Activated CD4-positive, alpha-beta T cell treated with anti-CD3 and anti-CD28 coated beads, Interleukin-2, amount 50 U/mL, for 16 hours (primary cell): ENCODE measurements around the gene ATP13A3.

ENCODE experiments used
- DNase-seq: peaks from one replicate; pipeline ENCODE4 v3.0.0-alpha.2; 2020

Gene ATP13A3

DNA sequence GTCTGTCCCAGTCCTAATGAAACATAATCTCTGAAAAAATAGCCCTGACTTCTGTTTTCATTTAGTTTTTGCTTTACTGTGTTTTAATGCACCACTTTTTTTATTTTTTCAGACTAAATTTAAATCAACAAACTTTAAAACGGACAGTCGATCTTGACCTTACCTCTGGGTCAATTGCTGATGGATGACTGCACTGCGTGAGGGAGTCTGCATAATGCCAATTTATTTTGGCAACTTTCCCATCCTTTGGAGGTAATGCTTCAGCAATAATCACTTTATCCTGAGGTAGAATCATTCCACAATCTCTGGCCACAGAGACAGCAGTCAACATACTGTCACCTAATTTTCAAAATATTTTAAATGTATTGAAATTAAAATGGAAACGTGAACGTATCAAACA is 55.2 kb downstream of the ATP13A3 start:
- no peak for DNase-seq

DNA sequence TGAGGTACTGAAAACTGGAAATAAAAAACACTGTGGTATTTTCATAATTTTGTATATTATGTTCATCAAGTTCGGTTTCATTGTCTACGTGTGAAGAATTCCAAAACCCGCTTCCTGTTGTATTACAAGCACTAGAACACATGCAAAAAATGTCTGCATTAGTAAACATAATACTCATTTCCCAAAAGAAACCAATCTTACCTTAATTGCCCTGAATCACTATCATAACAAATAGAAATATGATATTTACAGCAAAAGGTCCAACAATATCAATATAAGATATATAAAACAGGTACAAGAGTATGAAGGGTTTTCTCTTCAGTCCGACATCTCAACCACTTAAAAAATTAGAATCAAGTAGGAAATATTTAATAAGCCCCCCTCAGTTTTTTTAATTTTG is 61.4 kb downstream of the ATP13A3 start:
- DNase-seq = no peak

DNA sequence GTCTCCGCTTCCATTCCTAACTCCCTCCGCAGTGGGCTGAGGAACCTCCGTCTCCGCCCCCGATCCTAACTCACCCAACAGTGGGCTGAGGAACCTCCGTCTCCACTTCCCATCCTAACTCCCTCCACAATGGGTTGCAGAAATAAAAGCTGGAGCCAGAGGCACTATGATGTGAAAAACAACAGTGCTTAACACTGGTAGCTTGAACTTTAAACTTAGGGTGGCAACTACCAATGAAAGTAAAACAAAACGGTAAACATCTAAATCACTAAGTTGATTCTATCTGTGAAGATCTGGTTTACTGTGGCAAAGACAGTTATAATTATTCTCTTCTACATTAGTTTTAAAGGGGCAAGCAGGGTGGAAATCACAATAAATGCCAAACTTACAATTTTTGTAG is 61.8 kb downstream of the ATP13A3 start:
- no peak for DNase-seq

DNA sequence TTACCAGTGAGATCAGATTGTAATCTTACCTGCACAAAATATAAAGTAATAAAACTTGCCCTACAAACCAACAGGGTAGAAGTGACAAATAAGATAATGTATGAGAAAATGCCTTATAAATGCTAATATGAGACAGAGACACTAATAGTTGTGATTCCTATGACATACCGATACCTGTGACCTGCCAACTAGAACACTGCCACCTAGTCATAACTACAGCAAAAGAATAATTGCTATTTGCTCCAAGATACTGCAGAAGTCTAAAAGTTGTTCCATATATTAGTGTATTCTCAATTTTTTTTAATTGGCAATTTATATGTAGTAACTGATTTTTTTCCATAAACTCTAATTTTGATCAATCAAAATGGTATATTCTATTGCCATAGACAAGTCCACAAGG is 62.4 kb downstream of the ATP13A3 start:
- DNase-seq = no peak

DNA sequence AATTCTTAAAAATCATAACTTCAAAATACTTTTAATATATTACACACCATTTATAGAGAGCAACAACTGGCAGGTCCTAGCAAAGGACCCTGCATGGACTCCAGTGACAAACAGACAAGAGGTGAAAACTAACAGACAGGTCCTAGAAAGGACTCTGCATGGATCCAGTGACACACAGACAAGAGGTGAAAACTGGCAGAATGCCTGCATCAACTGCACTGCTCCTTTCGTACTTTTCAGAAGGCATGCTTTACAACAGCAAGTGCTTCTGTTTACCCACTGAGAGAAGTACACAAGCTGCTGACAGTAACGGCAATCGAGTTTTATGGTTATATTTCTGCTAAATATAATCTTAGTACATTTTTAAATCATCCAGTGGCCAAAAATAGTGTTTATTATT is 63.5 kb downstream of the ATP13A3 start:
- no peak for DNase-seq

DNA sequence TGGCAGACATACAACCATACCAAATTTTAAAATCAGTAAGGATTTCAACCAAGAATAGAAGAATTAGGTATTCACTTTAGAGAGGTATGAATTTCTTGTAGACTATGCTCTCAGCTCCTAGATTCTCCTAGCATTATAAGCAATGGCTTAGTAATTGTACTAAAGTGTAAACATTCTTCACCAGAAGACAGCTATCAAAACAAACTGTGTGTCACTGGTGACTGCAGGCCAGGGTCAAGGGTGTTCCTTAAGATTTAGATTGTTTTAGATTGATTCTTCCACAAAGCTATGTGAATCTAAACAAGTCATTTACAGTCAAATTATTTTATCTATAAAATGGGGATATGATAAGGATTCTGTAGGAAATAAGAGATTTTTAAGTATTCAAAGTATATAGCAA is 64.6 kb downstream of the ATP13A3 start:
- no peak for DNase-seq

DNA sequence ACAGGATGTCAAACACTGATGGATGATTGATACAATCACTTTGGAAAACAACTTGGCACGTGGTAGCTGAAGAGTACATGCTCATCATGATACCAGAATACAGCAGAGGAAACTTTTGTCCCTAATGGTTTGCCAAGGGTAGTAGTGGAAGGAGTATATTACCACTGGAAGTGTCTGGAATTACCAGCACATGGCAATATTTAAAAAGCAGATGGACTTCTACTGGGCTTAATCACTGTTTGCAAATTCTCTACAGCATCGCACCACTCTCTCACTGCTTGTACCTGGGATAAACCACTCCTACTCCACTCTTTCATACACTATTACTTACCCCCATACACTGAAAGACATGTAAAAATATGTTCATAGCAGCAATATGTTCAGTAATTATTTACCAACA is 68.1 kb downstream of the ATP13A3 start:
- no peak for DNase-seq

DNA sequence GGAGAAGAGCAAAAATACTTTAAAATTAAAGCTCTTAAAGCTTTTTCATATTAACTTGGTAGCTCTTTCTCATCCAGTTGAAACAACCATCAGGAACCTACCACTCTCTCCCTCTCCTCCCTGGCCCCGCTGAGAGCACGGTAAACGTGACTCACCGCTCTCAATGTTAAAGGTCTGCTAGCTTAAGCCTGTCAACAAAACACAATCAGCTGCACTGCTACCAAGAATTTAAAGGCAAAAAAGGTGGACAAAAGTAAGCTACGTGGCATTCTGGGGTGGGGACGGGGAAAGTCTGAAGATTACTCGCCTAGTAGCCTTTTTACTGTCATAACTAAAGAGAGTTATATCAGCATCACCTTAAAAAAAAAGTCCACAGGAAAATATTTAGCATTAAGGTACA is 79.4 kb downstream of the ATP13A3 start:
- DNase-seq = peak; percentile 61

DNA sequence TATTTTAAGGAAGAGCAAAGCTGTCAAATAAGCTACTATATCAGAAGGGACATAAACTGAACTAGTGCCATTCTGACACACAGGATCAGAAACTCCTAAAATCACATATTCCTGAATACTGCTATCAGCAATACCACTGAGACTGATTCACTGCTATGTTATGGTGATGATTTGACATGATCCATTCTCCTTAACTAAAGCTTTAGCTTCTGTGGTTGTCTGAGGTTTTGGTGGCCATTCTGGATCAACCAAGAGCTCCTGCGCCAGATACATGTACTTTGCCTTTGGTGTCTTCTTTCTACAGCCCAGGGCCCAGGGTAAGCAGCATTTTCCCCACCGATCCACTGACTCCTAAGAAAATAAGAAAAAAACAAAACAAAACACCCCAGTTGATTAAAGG is 81.0 kb downstream of the ATP13A3 start:
- no peak for DNase-seq

DNA sequence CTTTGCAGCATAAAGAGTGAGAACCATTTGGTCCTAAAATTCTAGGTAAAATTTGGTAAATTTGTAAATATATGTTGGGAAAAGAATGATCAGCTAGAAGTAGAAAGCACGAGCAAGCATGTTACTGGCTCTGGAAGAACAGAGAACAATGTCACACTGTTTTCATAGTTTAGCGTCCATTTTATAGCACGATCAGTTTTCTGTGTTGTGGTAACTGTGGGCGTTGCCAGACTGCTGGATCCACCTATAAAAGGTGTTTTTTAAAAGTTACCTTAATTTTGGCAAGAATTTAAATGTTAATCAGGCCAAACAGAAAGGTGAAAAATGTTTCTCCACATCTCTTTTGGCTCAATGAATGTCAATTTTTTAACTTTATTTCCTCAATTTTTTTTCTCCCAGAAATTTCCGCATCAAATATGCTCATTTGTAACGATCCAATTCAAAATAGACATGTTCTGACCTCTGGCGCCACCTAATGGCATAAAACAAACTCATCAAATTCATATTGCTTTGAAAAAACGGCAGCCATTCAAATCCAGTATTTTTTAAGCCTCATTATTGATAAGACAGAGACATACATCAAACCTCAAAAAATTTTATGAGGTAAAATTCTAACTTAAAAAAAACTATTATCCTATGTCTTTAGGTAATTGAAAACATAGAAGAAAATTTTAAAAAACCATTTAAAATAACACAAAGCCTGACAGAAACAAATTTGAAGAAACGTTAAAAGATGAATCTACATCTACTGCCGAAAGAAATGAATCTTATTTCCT is 82.2 kb downstream of the ATP13A3 start:
- DNase-seq = peak; percentile 61

DNA sequence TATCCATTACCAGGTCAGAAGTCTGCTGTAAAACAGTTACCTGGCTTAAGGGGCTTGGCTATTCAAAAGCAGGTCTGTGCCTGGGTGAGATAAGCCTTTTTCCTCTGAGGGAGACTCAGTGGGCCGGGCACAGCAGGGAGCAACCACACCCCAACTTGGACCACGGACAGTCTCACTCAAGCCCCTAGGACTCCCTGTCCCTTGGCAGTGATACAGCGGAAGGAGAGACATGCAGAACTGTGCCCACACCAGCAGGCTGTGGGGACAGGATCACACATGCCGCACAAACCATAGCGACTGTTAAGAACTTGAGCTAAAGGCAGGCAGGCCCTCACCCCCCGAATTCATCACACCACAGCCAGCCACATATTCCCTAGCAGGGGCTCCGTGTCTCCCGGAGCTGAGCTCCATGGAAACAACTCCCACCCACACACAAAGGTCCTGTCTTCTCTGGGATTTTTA is 84.9 kb downstream of the ATP13A3 start:
- DNase-seq = no peak

DNA sequence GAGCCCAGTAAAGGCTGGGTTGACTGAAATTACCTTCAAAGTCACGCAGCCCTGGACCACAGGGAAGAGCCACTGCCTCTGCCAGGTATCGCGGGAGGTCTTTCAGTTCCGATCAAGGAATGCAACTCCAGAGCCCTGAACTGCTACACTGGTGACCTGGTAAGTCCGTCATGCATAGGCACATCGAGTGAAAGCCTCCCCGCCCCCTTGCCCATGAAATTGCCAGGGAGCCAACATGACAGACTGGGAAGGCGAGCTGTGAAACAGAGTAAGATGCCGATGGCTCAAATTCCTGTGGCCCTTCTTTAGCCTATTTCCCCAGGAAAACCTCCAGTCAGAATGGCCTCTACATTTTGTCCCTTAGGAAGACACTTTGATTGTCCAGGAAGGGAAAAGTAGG is 85.5 kb downstream of the ATP13A3 start:
- no peak for DNase-seq

DNA sequence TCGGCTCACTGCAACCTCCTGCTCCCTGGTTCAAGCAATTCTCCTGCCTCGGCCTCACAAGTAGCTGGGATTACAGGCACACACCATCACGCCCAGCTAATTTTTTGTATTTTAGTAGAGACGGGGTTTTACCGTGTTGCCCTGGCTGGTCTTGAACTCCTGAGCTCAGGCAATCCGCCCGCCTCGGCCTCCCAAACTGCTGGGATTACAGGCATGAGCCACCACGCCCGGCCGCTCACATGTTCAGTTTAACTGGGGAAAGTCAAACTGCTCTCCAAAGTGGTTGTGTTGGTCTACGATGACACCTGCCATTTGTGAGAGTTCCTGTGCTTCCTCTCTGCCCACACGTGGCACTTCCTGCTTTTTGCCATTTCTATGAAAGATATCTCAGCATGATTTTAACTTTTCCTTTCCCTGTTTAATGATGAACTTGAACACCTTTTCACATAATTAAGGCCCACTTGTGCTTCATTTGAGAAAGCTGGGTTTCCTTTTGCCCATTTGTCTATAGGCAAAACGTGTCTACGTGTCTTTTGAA is 86.9 kb downstream of the ATP13A3 start:
- no peak for DNase-seq

DNA sequence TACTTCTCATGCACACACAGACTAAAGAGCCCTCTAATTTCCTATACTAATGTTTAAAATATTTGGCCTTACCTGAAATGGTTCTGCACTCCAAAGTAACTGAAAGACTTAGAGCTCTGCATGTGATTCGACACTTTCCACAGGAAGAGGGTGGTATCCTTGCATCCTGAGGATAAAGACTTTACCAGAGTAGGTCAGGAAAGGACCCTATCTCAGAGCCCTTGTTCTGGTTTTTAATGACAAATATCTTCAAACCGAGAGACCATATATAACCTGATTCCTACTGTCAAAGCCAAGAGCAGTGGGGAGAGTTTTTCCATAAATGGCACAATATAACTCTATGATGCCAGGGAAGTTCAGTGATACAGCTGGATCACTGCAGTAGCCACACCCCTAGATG is 87.6 kb downstream of the ATP13A3 start, which contains the start of gene GP5:
TSS of gene GP5 (minus strand) at position 101 of the 400 bp plus-strand sequence. CDS start 984 bp downstream, outside the sequence.
- DNase-seq = no peak

DNA sequence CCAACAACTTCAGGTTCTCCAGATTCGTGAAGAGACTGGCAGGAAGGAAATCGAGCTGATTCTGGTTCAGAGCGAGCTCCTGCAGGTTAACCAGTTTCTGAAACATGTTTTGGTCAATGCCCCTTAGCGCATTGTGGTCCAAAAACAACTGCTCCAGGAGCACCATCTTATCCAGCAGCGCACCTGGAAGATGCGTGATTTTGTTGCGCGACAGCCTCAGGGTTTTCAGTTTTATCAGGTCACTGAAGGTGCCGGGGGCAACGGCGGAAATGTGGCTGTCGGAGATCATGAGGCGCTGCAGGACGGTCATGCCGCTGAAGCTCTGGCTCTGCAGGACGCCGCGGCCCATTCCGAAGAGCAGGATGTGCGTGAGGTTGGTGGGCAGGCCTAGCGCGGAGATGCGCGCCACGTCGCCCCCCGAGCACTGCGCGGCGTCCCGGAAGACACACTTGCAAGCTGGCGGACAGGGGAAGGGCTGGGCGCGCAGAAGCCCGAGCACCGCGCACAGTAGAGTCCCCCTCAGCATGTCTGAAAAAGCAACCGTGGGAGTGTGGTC is 89.0 kb downstream of the ATP13A3 start:
- peak; percentile 31 for DNase-seq

DNA sequence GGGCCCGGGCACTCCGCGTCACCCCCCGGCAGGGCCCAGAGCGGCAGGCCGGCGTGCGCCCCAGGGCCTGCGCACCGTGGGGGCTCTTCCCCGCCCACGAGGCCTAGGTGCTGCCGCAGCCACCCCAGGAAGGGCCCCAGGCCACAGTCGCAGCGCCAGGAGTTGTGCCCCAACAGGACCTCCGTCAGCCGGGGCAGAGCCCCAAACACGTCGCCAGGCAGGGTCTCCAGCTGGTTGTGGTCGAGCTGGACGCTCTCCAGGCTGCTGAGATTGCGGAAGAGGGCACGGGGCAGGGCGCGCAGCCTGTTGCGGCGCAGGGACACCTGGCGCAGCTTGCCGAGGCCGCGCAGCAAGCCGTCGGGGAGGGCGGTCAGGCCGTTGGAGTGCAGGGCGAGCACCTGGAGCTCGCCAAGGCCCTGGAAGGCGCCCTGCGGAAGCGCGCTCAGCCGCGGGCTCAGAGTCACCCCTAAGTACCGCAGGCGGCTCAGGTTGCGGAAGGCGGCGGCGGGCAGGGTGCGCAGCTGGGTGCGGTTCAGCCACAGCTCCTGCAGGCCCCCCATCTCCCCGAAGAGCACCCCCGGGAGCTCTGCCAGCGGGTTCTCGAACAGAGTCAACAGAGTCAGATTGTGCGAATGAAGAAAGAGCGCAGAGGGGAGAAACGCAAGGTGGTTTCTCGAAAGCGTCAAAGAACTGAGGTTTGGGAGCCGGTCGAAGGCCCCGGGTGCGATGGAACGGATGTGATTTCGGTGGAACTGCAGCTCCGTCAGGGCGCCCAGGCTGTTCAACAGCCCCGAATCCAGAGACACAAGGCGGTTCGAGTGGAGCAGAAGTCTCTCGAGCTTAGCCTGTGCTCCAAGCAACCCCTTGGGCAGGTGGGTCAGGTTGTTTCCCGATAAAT is 89.7 kb downstream of the ATP13A3 start:
- peak; percentile 27 for DNase-seq

DNA sequence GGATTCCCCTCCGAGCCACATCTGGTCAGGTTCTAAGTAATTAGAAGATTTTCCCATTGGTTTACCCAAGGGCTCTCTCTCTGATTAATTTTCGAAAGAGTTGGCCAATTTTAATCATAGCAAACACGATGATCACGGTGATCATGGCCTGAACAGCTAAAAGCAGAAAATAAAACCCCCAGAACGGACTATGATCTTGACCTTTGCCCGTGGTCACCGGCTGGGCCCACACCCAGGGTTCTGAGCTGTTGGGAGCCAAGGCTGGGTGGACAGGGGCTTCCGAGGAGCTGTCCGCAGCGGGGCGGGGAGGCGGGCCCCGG is 90.3 kb downstream of the ATP13A3 start:
- no peak for DNase-seq

DNA sequence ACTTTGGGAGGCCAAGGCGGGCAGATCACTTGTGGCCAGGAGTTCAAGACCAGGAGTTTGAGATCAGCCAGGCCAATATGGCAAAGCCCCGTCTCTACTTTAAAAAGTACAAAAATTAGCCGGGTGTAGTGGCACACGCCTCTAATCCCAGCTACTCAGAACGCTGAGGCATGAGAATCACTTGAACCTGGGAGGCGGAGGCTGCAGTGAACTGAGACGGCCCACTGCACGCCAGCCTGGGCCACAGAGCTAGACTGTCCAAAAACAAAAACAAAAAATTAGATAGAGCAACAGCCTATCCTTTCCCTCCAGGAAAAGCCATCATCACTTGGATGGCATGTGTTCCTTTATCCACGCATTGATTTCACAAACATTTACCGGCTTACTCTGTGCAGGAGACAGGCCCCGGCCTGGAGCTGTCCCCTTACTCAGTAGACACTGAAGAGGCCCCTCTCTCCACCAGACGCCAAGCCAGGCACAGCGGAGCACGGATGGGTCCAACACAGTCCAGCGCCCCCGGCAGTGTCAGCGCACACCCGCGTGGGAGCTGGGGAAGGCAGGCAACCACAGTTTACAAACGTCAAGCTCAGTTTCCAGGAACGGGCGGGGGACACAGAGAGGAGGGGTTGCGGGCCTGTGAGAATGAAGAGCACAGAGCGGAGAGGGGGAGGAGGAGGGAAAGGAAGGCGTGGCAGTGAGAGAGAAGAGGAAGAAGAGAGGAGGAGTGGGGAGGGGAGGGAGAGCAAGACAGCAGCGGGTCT is 90.8 kb downstream of the ATP13A3 start:
- peak; percentile 64 for DNase-seq

DNA sequence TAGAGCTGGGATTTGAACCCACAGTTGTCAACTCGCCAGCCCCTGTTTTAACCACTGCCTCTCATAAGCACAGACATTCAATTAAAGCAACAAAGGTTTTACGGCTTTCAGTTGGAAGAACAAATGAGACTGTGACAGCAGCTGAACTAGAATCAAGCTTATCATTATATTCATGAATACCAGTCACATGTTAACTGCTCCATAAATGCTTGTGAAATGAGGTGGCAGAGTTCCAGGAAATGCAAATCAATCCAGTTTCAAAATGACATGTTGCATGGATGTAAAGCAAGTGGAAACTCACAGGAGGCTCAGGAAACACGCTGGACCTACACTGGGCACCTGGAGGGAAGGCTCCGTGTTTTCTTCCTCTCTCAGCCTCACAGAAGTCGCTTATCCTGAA is 91.6 kb downstream of the ATP13A3 start:
- peak; percentile 56 for DNase-seq

DNA sequence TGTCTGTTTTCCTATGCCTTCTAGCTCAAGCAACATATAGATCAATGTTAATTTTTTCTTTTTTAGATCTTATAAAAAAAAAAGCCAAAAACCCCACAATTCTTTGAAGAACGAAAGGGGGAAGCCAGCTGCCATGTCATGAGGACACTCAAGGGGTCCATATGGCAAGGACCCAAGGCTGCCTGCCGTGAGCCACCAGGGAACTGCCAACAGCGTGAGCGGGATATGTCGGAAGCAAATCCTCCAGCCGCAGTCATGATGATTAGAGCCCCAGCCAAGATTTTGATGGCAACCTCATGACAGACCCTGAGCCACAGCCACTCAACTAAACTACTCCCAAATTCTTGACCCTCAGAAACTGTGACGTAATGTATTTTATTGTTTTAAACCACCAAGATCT is 94.2 kb downstream of the ATP13A3 start:
- DNase-seq = no peak

DNA sequence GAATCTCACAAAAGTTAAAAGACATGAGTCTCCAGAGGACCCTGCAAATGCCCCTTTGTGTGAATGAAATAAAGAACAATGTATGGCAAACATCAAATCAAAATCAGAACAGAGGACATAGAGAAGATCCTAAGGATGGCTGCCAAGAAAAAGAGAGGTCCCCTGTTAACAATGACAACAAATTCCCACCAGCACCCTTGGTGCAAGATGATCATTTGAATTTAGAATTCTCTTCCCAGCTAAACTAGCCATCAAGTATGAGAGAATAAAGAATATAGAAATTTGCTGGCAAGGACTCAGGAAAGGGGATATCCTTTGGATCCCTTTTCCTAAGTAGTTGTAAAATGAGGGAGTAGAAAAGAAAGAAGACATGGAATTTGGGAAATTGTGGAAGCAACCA is 96.0 kb downstream of the ATP13A3 start:
- DNase-seq = no peak

DNA sequence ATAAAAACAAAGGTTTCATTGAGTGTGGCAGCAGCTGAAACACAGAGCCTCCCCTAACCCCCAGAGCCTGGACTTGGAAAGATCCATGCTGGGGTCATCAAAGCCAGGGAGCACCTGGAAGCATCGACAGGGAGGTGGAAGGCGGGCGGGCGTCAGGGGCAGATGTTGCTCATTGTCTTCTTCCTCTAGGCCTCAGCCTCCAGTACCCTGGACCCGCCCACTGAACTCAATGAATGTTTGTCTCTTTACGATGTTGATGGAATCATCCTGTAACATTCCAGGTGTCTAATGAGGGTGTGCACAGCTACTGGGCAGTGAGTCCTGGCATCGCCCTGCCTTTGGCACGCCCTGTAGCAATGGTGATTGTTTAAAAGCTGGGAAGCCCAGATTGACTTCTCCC is 97.5 kb downstream of the ATP13A3 start:
- no peak for DNase-seq

DNA sequence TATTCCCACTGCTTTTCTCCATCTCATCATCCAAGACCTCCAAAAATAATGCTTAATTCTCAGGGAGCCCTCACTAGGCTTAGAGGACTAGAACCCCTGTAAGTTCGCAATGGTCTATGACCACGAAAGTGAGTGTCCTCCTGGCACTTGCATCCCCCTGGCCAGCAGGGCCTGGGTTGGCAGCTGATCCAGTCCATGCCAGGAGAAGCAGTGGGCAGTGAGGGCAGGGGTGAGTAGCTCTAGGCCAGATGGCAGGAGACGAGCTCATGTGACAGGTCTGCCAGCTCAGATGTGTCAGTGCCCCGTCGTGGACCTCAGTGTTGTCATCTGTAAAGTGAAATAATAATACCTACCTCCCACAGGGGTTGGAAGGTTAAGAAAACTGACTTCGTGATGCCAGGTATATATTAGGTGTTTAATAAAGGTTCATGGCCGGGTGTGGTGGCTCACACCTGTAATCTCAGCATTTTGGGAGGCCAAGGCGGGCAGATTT is 98.8 kb downstream of the ATP13A3 start:
- no peak for DNase-seq
